ENCODE data around the gene HAUS5. TPM values are rescaled to one million over a fixed set of nuclear protein-coding genes. Genes with fewer than 3 reads are reported as not detected.
A peak's percentile ranks its signal among the peaks of the same experiment; 100 is the strongest.

HAUS5 gene
- total and polyA plus RNA-seq, 2 of the 8 experiments (the other 6 are each of a cell fraction or from before 2014, with no cell fraction given), result 13.8 to 25.7 TPM

DNA sequence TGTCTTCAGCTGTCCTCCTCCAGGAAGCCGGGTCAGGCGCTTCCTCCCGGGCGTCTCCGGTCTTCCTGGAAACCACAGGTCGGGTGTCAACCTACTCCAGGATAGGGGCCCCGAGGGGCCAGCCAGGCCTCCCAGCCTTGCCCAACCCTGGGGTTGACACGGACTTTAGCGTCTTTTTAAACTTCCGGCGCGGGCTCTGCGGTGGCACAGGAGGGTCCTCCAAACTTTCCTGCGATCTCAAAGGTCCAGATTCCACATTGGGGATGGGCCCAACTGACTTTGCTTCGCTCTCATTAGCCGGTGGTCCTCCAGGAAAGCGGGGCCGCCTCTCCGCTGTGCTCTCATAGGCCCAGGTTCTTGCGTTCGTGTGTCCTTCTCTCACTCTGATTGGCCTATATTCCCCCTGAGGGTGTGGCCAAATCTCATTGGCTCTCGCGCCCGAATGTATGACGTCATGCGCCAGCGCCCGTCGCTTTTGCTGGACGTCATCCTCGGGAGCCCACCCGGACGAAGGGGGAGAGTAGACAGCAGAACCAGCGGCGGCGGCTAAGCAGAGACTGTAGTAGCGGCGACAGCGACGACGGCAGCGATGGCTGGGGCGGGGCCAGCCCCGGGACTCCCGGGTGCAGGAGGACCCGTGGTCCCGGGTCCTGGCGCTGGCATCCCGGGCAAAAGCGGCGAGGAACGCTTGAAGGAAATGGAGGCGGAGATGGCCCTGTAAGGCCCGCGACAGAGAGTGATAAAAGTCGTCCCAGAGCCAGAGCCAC, 16.2 kb downstream of the HAUS5 start, which contains the start of gene RBM42 (continued):
- TF ChIP-seq, protein P1, sequence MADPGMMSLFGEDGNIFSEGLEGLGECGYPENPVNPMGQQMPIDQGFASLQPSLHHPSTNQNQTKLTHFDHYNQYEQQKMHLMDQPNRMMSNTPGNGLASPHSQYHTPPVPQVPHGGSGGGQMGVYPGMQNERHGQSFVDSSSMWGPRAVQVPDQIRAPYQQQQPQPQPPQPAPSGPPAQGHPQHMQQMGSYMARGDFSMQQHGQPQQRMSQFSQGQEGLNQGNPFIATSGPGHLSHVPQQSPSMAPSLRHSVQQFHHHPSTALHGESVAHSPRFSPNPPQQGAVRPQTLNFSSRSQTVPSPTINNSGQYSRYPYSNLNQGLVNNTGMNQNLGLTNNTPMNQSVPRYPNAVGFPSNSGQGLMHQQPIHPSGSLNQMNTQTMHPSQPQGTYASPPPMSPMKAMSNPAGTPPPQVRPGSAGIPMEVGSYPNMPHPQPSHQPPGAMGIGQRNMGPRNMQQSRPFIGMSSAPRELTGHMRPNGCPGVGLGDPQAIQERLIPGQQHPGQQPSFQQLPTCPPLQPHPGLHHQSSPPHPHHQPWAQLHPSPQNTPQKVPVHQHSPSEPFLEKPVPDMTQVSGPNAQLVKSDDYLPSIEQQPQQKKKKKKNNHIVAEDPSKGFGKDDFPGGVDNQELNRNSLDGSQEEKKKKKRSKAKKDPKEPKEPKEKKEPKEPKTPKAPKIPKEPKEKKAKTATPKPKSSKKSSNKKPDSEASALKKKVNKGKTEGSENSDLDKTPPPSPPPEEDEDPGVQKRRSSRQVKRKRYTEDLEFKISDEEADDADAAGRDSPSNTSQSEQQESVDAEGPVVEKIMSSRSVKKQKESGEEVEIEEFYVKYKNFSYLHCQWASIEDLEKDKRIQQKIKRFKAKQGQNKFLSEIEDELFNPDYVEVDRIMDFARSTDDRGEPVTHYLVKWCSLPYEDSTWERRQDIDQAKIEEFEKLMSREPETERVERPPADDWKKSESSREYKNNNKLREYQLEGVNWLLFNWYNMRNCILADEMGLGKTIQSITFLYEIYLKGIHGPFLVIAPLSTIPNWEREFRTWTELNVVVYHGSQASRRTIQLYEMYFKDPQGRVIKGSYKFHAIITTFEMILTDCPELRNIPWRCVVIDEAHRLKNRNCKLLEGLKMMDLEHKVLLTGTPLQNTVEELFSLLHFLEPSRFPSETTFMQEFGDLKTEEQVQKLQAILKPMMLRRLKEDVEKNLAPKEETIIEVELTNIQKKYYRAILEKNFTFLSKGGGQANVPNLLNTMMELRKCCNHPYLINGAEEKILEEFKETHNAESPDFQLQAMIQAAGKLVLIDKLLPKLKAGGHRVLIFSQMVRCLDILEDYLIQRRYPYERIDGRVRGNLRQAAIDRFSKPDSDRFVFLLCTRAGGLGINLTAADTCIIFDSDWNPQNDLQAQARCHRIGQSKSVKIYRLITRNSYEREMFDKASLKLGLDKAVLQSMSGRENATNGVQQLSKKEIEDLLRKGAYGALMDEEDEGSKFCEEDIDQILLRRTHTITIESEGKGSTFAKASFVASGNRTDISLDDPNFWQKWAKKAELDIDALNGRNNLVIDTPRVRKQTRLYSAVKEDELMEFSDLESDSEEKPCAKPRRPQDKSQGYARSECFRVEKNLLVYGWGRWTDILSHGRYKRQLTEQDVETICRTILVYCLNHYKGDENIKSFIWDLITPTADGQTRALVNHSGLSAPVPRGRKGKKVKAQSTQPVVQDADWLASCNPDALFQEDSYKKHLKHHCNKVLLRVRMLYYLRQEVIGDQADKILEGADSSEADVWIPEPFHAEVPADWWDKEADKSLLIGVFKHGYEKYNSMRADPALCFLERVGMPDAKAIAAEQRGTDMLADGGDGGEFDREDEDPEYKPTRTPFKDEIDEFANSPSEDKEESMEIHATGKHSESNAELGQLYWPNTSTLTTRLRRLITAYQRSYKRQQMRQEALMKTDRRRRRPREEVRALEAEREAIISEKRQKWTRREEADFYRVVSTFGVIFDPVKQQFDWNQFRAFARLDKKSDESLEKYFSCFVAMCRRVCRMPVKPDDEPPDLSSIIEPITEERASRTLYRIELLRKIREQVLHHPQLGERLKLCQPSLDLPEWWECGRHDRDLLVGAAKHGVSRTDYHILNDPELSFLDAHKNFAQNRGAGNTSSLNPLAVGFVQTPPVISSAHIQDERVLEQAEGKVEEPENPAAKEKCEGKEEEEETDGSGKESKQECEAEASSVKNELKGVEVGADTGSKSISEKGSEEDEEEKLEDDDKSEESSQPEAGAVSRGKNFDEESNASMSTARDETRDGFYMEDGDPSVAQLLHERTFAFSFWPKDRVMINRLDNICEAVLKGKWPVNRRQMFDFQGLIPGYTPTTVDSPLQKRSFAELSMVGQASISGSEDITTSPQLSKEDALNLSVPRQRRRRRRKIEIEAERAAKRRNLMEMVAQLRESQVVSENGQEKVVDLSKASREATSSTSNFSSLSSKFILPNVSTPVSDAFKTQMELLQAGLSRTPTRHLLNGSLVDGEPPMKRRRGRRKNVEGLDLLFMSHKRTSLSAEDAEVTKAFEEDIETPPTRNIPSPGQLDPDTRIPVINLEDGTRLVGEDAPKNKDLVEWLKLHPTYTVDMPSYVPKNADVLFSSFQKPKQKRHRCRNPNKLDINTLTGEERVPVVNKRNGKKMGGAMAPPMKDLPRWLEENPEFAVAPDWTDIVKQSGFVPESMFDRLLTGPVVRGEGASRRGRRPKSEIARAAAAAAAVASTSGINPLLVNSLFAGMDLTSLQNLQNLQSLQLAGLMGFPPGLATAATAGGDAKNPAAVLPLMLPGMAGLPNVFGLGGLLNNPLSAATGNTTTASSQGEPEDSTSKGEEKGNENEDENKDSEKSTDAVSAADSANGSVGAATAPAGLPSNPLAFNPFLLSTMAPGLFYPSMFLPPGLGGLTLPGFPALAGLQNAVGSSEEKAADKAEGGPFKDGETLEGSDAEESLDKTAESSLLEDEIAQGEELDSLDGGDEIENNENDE (IDR thresholded peaks at IDR 0.05; ENCODE audit: insufficient replicate concordance, low read length), result no peak
- TF ChIP-seq GTF2F1 (IDR thresholded peaks at IDR 0.05; ENCODE audit: borderline replicate concordance, low read depth, low read length) (no peak), KDM4A (IDR thresholded peaks at IDR 0.05; ENCODE audit: low read depth, low read length, severe bottlenecking) (peak; percentile 100), FOSL1 (IDR thresholded peaks at IDR 0.05; ENCODE audit: insufficient read depth, low read depth, low read length) (no peak), BACH1 (IDR thresholded peaks at IDR 0.05; ENCODE audit: low read length) (no peak), RAD21 (IDR thresholded peaks at IDR 0.05 in 1 of 2, conservative IDR thresholded peaks at IDR 0.05 in 1 of 2; ENCODE audit: low read depth in 2 of 2, low read length in 2 of 2) (0 out of 4 replicates have a peak, but pooled peaks of 1 of the 2 experiments have one; percentile 1), SP2 (IDR thresholded peaks at IDR 0.05; ENCODE audit: low read length) (peak; percentile 44; the same call in 1 of the 2 replicates), TBP (IDR thresholded peaks at IDR 0.05; ENCODE audit: low read depth, low read length) (peak; percentile 83), TCF12 (IDR thresholded peaks at IDR 0.05; ENCODE audit: low read depth, low read length) (no peak), SRF (IDR thresholded peaks at IDR 0.05; ENCODE audit: low read depth, low read length) (peak; percentile 95)
